Neural cell (in vitro differentiated cells): ENCODE results near the gene GLIPR1L2. TPM values are rescaled to one million over a fixed set of nuclear protein-coding genes. Genes with fewer than 3 reads are reported as not detected.

Source experiments
- H2AFZ ChIP-seq: fragments of 200-600, 300-800 bp; sonication (generic), shearing (Covaris generic); 2 replicates; pipeline ENCODE4 v1.6.0; 2014; ENCODE audit warnings: low read depth, mild to moderate bottlenecking, antibody characterized with exemption, low read length, moderate library complexity
- H3F3A ChIP-seq: fragments of 200-600 bp; shearing (Covaris generic); 2 replicates; pipeline ENCODE4 v1.6.1; 2016; ENCODE audit warnings: mild to moderate bottlenecking, moderate library complexity, mixed read lengths, antibody characterized with exemption, low read length; ENCODE audit not compliant: insufficient read depth, poor library complexity, severe bottlenecking
- H3K27ac ChIP-seq: fragments of 200-600, 300-800 bp; sonication (generic), shearing (Covaris generic); 2 replicates; pipeline ENCODE4 v1.5.1; 2014; ENCODE audit warnings: mild to moderate bottlenecking, low read length, moderate library complexity
- H3K27me3 ChIP-seq: fragments of 300-800, 200-600 bp; sonication (generic), shearing (Covaris generic); 2 replicates; pipeline ENCODE4 v1.6.0; 2014; ENCODE audit warnings: mild to moderate bottlenecking, low read depth, low read length, moderate library complexity; ENCODE audit not compliant: insufficient read depth
- H3K36me3 ChIP-seq: fragments of 300-800, 200-600 bp; sonication (generic), shearing (Covaris generic); 2 replicates; pipeline ENCODE4 v1.5.1; 2014; ENCODE audit warnings: mild to moderate bottlenecking, antibody characterized with exemption, low read length, moderate library complexity; ENCODE audit not compliant: insufficient read depth
- H3K4me2 ChIP-seq: fragments of 300-800, 200-600 bp; sonication (generic), shearing (Covaris generic); 2 replicates; pipeline ENCODE4 v1.6.0; 2014; ENCODE audit warnings: mild to moderate bottlenecking, low read length
- H3K4me3 ChIP-seq: fragments of 300-800, 200-600 bp; sonication (generic), shearing (Covaris generic); 2 replicates; pipeline ENCODE4 v1.5.1; 2014; ENCODE audit warnings: mild to moderate bottlenecking, low read length, moderate library complexity
- H3K79me2 ChIP-seq: fragments of 200-600 bp; shearing (Covaris generic); replicated peaks from 2 replicates; pipeline ENCODE4 v1.6.0; 2014; ENCODE audit warnings: mild to moderate bottlenecking, low read length, moderate library complexity; ENCODE audit not compliant: insufficient read depth
- H3K9ac ChIP-seq: fragments of 300-800, 200-600 bp; sonication (generic), shearing (Covaris generic); 2 replicates; pipeline ENCODE4 v1.6.1; 2016; ENCODE audit warnings: mild to moderate bottlenecking, low read length, mixed read lengths
- H3K9me2 ChIP-seq: fragments of 200-600 bp; shearing (Covaris generic); 2 replicates; pipeline ENCODE4 v1.6.1; 2016; ENCODE audit warnings: mild to moderate bottlenecking, low read length, mixed read lengths; ENCODE audit not compliant: insufficient read depth
- H3K9me3 ChIP-seq: fragments of 200-600, 300-800 bp; sonication (generic), shearing (Covaris generic); 2 replicates; pipeline ENCODE4 v1.6.1; 2016; ENCODE audit warnings: mild to moderate bottlenecking, mixed run types, low read length, moderate library complexity, mixed read lengths
- H4K20me1 ChIP-seq: fragments of 200-600 bp; shearing (Covaris generic); 2 replicates; pipeline ENCODE4 v1.6.1; 2016; ENCODE audit warnings: mild to moderate bottlenecking, mixed run types; ENCODE audit not compliant: insufficient read depth
- CTCF ChIP-seq: fragments of 450-650 bp; IDR thresholded peaks from 2 replicates; pipeline ENCODE4 v1.5.1; 2014; ENCODE audit warnings: antibody characterized with exemption, mild to moderate bottlenecking, moderate library complexity; ENCODE audit not compliant: poor library complexity, severe bottlenecking
- EP300 ChIP-seq: fragments of 450-650 bp; conservative IDR thresholded peaks from 2 replicates; pipeline ENCODE4 v1.6.1; 2014; ENCODE audit warnings: antibody characterized with exemption, mild to moderate bottlenecking, moderate library complexity; ENCODE audit not compliant: poor library complexity, severe bottlenecking
- EZH2 ChIP-seq: fragments of 200-600, 300-800 bp; shearing (Covaris generic), sonication (generic); IDR thresholded peaks from 2 replicates; pipeline ENCODE4 v1.6.1; 2014; ENCODE audit warnings: antibody characterized with exemption, low read length, borderline replicate concordance, mild to moderate bottlenecking; ENCODE audit not compliant: insufficient read depth, poor library complexity, severe bottlenecking
- MXI1 ChIP-seq: fragments of 450-650 bp; conservative IDR thresholded peaks from 2 replicates; pipeline ENCODE4 v1.6.1; 2014; ENCODE audit warnings: antibody characterized with exemption, mild to moderate bottlenecking; ENCODE audit not compliant: poor library complexity, severe bottlenecking
- POLR2AphosphoS5 ChIP-seq: IDR thresholded peaks from 2 replicates; pipeline ENCODE4 v1.6.1; 2012
- RAD21 ChIP-seq: fragments of 450-650 bp; conservative IDR thresholded peaks from 2 replicates; pipeline ENCODE4 v1.6.1; 2014; ENCODE audit warnings: antibody characterized with exemption, mild to moderate bottlenecking, moderate library complexity
- REST ChIP-seq: IDR thresholded peaks from 2 replicates; pipeline ENCODE4 v1.6.1; 2012; ENCODE audit warnings: borderline replicate concordance
- SMC3 ChIP-seq: fragments of 450-650 bp; conservative IDR thresholded peaks from 2 replicates; pipeline ENCODE4 v1.6.1; 2014; ENCODE audit warnings: antibody characterized with exemption, mild to moderate bottlenecking, moderate library complexity; ENCODE audit not compliant: poor library complexity
- TAF1 ChIP-seq: IDR thresholded peaks from 2 replicates; pipeline ENCODE4 v1.6.1; 2012; ENCODE audit warnings: low read depth
- polyA plus RNA-seq: library from polyadenylated mRNA; depleted of rRNA; stranded (reverse); fragments of >200 nt; gene quantifications from 2 replicates; pipeline ENCODE4 v1.2.3, GENCODE V29; 2014

Gene GLIPR1L2
- polyA plus RNA-seq, 1 donor from 2014 or later, result 0.89 TPM

- Histone ChIP-seq H3K27ac (no peak overlapping the region), H3K9ac (no peak overlapping the region), H3K4me3 (no peak overlapping the region), H3K9me2 (no peaks in the 10 kb centered on the region), H3K36me3 (no peaks in the 10 kb centered on the region), H3K27me3 (no peaks in the 10 kb centered on the region), H3K79me2 (no peaks in the 10 kb centered on the region), H4K20me1 (no peaks in the 10 kb centered on the region), H3K4me2 (no peak overlapping the region), H3K9me3 (peaks cover 6% of the 10 kb centered on the region), H3F3A (no peaks in the 10 kb centered on the region), H2AFZ (no peak overlapping the region)
- TF ChIP-seq EZH2, result no peak
- no peak for TF ChIP-seq CTCF
- TF ChIP-seq REST, result no peak
- no peak for TF ChIP-seq TAF1
- no peak for TF ChIP-seq POLR2AphosphoS5
These were observed 46.7 kb downstream of the GLIPR1L2 start for GRCh38 chr12:75437564-75437963.

GRCh38 chr12:75438059-75438754, 47.3 kb downstream of the GLIPR1L2 start:
- Histone ChIP-seq H3K36me3 (no peaks in the 10 kb centered on the region), H3K9me3 (peaks cover 6% of the 10 kb centered on the region), H4K20me1 (no peaks in the 10 kb centered on the region), H3K9me2 (no peaks in the 10 kb centered on the region), H3F3A (no peaks in the 10 kb centered on the region), H3K27me3 (no peaks in the 10 kb centered on the region), H3K4me3 (no peak overlapping the region), H3K79me2 (no peaks in the 10 kb centered on the region), H3K4me2 (no peak overlapping the region), H3K27ac (no peak overlapping the region), H2AFZ (no peak overlapping the region), H3K9ac (no peak overlapping the region)
- TF ChIP-seq REST, result no peak
- TF ChIP-seq EP300, result no peak
- no peak for TF ChIP-seq POLR2AphosphoS5
- TF ChIP-seq SMC3, result no peak
- TF ChIP-seq RAD21, result no peak
- no peak for TF ChIP-seq CTCF
- no peak for TF ChIP-seq EZH2
- no peak for TF ChIP-seq TAF1
- TF ChIP-seq MXI1, result no peak
